ENCODE results near the gene P2RX5.

Gene P2RX5

DNA sequence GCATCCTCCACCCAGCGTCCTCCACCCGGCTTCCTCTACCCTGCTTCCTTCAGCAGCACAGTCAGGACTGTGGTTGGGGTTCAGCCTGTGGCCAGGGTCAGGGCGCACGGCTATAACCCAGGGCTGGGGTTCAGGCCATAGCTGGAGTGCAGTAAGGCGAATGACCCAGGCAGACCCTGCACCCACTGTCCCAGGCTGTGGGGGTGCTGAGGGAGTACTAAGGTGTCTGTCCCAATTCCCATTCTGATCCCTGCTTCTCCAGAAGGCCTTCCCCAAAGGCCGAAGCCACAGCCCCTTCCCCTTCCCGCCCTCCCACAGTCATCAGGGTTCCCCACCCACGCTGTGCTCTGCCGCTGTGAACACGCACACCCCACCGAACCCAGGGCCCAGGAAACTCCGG lies 14.9 kb downstream of the P2RX5 start:
- no peak for DNase-seq

DNA sequence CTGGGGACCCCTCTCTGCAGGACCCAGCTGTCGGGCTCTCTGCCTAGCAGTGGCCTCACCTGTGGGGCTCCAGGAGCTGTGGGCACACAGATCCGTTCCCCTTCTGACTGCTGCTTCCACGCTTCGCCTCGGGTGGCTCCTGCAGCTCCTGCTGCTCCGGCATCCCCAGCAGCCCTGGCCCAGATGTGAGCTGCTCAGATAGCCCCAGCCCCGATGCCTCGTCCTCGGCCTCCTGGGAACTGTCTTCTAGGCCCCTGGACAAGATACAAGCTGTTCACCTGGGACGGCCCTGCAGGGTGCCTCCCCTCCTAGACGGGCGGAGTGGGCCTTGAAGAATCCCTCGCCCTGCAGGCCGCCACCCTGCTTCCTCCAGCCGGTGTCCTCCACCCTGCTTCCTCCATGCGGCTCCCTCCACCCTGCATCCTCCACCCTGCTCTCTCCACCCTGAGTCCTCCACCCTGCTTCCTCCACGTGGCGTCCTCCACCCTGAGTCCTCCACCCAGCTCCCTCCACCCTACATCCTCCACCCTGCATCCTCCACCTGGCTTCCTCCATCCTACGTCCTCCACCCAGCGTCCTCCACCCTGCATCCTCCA lies 16.3 kb downstream of the P2RX5 start:
- DNase-seq = no peak

DNA sequence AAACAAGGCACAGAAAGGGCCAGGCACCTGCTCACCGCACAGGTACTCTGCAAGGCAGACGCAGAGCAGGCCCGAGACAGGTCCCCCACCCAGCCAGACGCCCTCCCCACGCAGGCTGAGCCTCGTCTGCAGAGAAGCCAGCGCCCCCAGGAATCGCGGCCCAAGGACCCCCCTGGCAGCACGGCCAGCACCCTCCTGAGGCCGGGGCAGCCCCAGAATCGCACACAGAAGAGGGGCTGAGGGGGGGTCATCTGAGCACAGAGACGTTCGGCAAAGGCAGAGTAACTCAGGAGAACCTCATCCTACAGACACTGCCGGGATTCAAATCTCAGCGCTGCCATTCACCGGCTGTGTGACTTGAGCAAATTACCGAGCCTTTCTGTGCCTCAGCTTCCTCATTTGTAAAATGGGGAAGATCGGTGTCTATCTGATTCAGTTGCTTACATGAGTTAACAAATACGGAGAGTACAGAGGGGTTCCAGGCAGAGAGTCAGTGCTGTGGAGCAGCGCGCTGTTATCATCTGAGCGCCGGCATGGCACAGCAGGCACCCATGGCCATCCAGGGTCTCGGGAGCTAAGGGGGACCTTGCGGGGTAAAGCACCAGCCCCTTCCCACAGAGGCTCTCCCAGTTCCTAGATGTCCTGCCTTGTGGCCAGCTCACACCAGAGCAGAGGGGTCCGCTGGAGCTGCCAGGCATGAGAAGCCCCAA lies 17.0 kb downstream of the P2RX5 start:
- DNase-seq = no peak

DNA sequence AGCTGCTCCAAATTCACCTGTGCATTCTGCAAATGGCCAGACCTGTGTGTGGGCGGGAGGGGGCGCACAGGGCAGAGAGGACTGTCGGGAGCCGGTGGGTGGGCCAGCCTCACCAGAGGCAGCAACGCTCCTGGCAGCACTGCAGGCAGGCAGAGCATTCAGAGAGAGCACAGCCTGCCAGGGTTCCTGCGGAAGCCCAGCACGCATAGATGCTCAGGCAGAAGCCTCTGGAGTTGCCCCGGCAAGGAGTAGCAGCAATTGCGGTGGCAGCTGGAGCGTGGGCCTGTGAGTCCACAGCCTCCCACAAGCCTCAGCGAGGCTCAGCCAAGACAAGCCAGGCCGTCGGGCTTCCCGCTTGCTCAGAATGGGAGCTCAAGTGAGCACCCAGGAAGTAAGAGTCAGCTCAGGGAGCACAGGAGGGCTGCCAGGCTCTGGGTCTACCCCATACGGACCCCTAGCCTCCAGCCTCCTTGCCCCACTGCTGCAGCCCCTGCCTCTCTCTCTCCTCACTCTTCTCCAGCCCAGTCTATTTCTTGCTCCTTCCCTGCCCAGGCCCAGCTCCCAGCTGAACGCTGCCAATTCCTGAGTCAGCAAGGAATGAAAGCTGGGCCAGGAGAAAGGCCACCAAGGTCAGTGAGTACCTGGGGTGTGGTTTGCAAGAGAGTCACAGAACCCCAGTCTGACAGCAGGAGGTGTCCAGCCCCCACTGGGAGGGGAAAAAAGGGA lies 17.7 kb downstream of the P2RX5 start:
- no peak for DNase-seq

DNA sequence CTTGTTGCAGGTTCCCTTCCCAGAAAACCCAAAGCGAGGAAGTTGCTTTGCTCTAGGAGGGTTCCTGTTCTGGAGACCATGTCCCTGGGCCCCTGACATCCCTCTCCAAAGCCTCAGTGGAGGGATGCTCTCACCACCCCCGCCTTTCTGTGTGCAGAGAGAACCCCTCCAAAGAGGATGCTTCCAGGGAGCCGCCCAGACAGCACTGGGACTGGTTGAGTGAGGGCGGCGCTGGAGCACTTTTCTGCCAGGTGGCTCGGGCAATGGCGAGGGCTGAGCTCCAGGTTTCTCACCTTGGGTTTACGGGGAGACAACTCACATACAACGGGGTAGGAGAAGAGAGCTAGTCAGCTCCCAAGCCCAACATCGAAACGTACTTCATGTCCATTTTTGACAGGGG lies 20.1 kb downstream of the P2RX5 start:
- no peak for DNase-seq

DNA sequence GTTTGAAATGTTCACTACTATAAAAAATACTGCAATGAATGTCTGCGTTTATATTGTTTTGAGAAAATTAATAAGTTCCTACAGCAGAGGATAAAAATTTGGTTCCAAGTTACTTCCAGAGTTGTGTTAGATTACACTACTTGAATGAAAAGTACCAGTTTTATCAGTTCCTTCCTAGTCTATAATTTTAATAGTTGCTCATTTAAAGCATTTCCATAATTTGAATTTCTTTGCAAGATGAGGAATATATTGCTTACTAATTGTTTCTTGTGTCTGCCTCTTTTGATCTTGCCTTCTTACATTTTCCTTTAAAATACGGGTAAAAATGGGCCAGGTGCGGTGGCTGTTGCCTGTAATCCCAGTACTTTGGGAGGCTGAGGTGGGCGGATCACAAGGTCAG lies 23.4 kb downstream of the P2RX5 start:
- no peak for DNase-seq

DNA sequence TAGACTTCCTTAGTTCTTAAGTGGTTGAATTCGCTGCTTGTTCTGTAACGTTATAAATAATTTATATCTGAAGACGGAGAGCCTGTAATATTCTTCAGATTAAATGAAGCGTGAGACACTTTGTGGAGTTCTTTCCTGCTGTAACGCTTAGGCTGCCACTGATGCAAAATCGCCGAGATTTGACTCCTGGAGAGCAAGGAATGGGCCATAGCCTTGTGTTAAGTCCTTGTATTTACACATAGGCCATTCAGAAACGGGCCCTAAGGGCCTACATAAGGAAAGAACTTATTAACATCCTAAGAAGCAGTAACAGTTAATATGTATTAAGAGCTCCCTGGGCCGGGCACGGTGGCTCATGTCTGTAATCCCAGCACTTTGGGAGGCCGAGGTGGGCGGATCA lies 26.4 kb downstream of the P2RX5 start:
- DNase-seq = no peak

DNA sequence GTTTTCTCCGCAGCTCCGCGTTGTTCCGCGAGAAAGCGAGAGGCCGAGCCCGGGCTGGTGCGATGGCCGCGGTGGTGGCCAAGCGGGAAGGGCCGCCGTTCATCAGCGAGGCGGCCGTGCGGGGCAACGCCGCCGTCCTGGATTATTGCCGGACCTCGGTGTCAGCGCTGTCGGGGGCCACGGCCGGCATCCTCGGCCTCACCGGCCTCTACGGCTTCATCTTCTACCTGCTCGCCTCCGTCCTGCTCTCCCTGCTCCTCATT lies 26.9 kb downstream of the P2RX5 start:
- no peak for DNase-seq

DNA sequence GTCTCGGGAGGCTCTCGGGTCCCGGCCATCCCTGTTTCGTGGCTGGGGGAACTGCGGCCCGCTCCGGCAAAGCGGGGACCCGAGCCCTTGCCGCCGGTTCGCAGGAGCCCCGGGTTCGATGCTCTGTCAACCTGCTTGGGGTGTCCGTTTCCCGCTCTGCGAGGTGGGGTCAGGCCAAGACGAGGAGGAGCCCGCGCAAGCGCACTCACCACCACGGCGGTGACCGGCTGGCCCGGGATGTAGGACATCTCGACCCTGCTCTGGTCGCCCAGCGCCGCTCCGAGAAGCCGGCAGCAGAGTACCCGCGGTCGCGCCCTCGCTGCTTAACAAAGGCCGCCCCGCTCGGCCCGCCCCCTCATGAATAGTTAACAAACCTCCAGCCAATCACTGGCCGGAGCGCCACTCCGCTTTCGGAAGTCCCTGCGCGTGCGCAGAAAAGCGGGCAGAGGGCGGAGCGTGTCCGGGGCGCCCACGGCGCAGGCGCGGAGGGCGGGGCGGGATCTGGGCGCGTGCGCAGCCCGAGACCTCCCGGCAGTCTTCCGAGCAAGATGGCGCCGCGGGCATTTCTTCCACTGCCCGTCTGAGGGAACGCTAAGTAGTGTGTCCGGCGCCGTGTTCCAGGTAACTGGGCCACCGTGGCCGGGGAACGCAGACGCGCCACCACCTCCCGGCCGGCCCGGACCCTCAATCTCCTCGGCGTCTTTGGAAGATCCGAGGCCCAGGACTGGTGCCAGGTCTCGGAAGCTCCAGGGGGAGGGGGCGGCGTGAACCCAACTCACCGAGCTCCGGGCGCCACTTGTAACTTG lies 27.5 kb downstream of the P2RX5 start, which contains the start of the genes EMC6 and TAX1BP3:
EMC6 (plus strand) TSS at position 534 of the 806 bp plus-strand sequence. CDS start 335 bp downstream, outside the sequence.
TAX1BP3 (minus strand) TSS at position 300 of the 806 bp plus-strand sequence; CDS start at position 248, 52 bp downstream.
- DNase-seq = peak; percentile 95 to 98 (median 97)

DNA sequence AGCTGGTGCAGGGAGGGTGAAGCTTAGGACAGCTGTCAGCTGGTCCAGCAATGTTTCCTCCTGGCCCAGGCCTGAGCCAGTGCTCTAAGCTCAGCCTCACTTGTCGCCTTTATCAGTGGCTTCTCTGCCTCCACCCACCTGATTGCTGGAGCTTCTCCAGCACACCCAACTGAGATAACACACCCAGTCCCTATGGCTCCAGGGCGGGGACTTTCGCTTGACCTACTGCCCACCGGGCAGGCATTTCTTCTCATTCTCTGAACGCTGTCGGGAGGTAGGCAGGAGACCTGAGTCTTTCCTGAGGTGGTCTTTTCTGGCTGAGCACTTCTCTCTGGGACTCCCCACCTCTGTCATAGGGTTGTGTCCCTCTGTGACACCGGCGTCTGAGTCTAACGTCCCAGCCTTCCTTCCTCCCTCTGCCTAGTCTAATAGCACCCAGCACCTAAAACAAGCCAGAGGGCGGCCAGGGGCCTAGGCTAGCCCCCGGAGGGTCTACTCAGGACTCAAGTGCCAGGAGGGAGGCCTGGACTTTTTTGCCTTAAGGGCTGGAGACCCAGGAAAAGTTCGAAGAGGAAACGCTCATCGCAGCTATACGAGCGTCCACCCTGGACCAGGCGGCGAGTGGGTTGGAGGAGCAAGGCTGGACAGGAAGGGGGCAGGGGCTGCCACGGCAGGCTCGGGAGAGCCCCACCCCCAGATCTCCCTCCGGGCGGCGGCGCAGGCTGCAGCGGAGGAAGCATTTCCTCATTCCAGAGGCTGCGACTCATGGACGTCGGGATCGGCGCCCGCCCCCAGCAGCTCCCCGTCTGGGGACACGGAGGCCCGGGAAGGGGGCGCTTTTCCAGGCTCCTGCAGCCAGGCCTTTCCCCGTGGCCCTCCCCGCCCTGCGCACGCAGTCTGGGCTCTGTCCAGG lies 28.3 kb downstream of the P2RX5 start:
- no peak for DNase-seq

DNA sequence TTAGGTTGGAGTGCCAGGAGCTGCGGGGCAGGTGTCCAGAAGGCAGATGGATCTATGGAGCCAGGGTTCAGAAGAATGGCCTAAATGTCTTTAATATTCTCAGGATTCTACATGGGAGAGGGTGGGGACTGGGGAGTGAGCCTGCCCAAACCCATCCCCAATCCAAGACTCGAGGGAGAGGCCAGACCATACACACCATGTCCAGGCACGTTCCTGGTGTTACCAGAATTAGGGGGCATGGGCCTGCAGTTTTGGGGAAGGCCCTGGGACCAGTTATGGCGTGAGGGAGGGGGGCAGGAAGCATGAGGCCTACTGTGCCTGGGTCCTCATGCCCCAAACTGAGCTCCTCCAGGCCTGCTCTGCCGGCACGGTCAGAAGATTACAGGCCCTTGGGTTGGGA lies 29.4 kb downstream of the P2RX5 start:
- DNase-seq = no peak

DNA sequence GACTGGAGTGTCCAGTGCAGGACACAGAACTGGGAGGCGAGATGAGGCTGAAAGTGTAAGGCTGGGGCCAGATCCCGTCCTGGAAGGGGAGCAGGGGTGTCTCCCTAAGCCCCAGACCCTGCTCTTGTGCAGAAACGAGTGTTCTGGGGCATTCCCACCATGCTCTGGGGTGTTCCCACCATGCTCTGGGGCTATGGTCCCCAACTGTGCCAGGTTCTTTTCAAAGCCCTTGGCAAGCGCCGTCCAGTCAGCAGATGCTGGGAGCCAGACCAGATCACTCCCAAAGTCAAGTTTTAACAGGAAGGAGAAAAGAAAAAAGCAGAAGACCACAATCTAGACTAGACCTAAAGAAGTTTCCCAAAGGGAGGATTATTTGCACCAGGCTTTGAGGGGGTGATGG lies 30.1 kb downstream of the P2RX5 start:
- DNase-seq = no peak

DNA sequence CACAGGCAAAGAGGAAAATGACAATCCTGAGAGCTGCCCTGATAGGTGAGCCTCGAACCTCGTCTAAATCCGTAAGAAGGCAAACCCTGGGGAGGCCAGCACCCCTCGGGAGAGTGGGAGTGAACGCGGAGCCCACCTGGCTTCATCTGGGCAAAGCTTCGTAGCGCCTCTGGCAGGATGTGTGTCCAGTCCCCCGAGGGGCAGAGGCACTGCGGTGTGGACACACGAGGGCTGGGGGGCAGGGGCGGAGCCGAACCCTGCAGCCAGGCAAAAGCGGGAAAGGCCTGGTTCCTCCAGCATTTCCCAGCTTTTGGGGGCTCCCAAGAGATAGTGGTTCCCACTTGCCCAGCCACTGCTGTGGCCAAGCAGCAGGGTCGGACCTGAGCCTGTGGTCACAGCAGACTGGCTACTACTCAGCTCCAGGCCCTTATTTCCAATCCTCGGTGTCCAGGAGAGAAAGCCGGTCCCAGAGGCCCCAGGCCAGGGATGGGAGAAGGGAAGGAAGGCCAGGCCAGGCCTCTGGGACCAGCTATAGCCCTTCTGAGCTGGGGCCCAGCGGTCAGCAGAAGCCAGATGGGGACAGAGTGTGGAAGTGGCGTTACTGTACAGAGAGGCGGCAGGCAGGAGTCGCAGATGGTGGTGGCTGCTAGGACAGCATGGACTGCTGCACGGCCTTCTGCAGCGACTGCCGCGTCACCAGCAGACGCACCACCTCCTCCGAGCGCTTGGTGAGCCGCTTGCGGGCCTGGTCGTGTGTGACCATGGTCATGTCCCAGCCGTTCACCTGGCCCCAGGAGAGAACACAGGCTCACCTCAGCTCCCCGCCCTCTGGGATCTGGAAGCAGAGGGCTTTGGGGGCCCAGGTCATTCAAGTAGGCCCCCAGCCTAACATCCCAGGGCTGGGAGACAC lies 32.6 kb downstream of the P2RX5 start:
- DNase-seq = no peak

DNA sequence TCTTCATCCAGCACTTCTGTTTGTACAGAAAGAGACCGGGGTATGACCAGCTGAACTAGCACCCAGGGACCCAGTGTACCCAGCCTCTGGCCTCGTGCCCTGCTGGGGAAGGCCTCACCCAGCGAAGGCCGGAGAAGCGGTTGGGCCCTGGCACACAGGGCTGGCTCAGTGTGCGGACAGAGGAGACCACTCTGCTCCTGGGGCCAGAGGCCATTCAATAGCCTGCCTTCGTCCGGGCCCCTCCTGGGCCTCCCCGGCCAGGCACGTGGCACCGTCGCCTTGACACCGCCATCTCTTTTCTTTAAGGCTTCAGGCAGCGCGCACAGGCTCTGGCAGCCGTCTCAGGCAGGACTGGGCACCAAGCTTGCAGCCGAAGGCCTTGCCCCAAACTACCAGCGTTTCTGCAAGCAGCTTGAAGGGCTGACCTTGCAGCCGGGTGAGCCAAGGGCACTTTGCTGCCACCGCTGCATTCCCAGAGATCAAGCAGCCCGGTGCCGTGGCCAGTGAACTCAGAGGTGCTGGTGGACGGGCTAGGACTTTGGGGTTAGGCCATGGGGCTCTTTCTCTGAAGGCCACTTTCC lies 35.6 kb downstream of the P2RX5 start:
- DNase-seq = no peak

DNA sequence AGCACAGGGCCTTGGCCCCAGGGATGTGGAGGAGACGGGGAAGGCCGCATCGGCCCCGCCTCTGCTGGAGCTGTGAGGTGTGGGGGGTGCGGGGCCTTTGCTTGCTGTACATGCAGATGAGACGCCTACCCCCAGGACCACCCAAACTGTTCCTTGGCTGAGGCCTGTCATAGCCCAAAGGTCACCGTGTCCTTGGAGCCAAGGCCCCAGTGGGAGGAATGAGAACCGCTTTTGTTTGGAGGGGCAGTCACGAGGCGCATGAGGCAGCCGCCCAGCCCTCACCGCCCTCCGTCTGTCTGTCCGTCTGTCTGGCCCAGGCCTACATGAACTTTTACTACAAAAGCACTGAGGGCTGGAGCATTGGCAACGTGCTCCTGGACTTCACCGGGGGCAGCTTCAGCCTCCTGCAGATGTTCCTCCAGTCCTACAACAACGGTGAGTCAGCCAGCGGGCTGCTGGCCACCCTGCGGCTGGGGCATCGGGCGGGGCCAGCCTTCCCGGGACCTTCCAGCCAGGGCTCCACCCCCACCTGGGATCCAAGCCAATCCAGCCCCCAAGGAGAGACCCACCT lies 36.3 kb downstream of the P2RX5 start:
- no peak for DNase-seq

DNA sequence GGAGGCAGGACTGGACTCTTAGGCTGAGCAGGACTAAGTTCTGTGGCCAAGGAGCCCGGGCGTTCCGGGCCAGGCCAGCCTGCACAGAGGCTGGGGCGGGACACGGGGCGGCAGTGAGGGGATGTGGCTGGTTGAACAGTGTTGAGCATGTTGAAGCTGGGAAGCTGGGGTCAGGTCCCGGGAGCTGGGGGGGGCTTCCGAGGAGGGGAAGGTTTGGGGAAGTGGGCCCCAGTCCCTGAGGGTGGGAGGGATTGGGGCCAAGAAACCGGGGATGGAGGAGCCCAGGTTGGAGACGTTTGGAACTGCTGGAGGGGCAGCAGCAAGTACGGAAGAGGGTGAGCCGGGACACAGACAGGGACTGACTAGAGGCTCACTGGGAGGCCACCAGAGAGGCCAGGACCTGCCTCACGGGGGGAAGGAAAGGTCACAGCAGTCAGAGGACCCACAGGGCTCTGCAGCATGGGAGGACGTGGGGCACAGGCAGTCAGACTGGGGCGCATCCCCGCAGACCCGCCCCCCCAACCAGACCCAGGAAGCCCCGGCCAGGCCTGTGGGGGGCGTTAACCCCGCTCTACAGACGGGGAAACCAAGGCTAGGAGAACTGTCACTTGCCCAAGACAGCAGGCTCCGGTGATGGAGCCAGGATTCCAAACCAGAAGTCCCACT lies 37.0 kb downstream of the P2RX5 start:
- no peak for DNase-seq

DNA sequence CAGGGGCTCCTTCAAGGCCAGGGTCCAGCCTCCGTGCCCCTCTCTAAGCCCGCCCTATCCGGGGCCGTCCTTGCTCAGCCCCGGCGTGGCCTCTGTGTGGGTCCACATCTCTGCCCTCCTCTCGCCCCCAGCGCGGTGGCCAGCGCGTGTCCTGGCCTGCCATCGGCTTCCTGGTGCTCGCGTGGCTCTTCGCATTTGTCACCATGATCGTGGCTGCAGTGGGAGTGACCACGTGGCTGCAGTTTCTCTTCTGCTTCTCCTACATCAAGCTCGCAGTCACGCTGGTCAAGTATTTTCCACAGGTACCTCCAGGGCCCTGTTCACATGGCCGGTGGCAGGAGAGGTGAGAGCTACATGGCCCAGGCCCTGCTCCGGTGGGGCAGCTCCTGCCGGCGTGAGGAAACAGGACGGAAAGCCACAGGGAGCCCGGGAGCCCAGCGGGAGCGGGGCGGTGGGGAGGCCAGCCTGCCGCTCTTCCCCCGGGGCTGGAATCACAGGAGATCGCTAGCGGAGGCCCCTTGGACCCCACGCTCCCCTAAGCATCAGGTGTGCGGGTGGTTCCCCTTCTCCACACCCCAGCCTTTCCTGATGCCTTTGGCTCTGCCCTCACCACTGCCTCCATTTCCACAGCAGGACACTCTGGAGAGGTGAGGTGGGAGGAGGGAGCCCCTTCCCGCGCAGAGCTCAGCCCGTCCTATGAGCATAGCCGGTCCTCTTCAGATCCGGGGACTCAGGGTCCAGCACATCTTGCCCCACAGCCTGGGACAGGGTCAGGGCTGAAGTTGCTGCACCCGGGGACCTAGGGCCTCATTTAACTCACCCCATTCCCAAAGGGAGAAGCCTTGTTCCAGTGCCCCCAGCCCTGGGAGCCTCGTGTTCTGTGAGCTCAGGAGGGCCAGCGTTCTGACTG lies 37.8 kb downstream of the P2RX5 start:
- no peak for DNase-seq

DNA sequence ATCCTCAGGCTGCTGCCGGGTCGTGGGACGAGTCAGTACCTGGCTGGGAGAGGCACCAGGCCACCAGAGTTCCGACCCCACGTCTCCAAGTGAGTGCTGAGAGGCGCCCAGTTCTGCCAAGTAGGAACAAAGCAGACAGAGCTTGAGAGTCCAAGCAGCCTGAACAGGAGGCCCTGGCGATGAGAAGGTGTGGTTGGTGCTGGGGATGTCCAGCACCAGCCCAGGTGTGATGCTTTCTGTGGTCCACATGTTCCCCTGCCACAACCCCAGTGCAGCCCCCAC lies 38.4 kb downstream of the P2RX5 start:
- DNase-seq = no peak
